Posterior cingulate gyrus (tissue), 11 donors: ENCODE measurements around the gene FEM1B.

Source experiments
- DNase-seq, 10 donors: peaks; one replicate each; pipeline versions ENCODE4 v3.0.0 to v3.0.0-alpha.2; 2020 to 2021; ENCODE audit warnings: mixed read lengths in 3 of 10
- intact Hi-C: fragments of 100-400 bp; cut with DNase I; formaldehyde crosslinking; loops from one replicate; pipeline ENCODE4 v1.15.1; 2023

FEM1B gene

DNA sequence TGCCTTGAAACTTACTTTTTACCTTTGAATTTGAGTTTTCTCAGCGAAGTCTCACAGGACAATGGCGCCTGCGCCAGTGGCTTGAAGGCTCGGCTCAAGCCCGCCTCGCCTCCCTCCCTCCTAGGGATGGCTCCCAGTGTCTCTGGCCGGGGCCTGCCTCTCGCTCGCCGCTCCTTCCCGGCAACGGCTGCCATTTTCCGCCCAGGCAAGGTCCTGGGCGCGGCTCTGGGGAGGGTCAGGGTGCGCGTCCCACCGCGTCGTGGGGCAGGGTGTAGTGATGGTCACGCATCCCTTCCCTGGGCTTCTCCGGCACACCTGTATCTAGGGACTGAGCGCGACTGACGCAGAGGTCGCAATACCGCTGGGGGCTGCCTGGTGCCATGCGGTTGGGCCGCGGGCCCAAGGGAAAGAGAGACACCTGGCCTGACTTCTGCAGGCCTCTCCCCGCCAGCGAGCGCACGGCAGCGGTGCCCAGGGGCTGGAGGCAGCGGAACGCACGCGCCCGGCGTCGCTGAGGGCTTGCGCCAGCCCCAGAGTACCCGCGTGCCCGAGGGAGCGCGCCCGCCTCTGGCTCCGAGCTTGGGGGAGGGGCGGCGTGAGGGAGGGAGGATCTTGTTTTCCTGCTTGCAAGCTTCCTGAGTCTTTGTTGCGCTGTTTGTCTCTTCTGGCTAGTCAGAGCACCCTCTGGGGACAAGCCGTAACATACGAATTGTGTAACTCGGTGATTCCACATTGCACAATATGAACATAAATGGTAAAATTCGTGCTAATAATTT is 20.7 kb upstream of the FEM1B start:
- peak; percentile 86 to 98 (median 90) for DNase-seq
- intact Hi-C loops, result loop anchor here (1.0 kb wide), 1 partner anchor 20 kb away; the partner anchor contains the start of gene FEM1B

DNA sequence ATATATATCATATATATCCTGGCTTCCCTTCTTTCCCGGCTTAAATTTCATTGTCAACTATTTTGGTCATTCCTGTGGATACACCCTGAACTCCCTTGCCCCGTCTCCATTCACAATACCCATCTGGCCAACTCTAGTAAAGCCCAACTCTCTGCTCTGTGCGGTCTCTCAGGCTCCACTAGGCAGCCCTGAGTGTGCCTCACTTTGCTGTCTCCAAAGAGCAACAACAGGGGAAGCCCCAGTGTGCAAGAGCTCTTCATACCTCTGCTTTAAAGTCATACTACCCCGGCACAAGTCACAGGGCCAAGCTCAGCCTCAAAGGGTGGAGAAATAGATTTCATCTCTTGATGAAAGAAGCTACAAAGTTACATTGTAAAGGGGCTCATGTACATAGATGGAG is 18.9 kb upstream of the FEM1B start:
- intact Hi-C loops, result no loop called here
- DNase-seq, result no peak

DNA sequence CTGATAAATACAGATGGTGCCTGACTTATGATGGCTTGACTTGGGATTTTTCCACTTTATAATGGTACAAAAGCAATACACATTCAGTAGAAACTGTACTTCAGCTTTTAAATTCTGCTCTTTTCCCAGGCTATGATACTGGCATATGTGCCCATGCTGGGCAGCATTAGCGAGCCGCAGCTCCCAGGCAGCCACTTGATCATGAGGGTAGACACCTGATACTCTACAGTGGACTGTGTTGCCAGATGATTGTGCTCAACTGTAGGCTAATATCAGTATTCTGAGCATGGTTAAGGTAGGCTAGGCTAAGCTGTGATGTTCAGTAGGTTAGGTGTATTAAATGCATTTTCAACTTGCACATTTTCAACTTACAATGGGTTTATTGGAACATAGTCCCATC is 17.7 kb upstream of the FEM1B start:
- intact Hi-C loops, result no loop called here

DNA sequence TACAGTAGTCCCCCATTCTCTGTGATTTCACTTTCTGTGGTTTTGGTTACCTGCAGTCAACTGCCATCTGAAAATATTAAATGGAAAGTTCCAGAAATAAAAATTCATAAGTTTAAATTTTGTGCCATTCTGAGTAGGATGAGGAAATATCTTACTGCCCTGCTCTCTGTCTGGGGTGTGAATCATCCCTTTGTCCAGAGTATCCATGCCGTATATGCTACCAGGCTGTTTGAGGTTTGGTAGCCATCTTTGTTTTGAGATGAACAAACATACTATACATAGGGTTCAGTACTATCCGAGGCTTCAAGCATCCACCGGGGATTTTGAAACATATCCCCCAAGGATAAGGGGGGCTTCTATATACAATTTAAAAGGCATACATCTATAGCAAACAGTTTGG is 16.3 kb upstream of the FEM1B start:
- intact Hi-C loops, result no loop called here
- DNase-seq, result no peak

More for the DNA sequence above, 17.7 kb upstream of the FEM1B start:
- DNase-seq, result no peak

DNA sequence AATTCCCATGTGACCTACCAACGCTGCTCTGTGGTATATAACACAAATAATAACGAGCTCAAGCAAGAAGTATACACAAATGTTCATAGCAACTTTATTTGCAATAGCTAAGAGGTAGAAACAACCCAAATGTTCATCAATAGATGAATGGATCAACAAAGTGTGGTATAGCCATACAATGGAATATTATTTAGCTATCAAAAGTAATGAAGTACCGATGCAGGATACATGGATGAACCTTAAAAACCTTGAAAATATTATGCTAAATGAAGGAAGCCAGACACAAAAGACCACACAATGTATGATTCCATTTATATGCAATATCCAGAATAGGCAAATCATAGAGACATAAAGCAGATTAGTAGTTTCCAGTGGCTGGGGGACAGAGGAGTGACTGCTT is 15.6 kb upstream of the FEM1B start:
- intact Hi-C loops, result no loop called here
- no peak for DNase-seq

DNA sequence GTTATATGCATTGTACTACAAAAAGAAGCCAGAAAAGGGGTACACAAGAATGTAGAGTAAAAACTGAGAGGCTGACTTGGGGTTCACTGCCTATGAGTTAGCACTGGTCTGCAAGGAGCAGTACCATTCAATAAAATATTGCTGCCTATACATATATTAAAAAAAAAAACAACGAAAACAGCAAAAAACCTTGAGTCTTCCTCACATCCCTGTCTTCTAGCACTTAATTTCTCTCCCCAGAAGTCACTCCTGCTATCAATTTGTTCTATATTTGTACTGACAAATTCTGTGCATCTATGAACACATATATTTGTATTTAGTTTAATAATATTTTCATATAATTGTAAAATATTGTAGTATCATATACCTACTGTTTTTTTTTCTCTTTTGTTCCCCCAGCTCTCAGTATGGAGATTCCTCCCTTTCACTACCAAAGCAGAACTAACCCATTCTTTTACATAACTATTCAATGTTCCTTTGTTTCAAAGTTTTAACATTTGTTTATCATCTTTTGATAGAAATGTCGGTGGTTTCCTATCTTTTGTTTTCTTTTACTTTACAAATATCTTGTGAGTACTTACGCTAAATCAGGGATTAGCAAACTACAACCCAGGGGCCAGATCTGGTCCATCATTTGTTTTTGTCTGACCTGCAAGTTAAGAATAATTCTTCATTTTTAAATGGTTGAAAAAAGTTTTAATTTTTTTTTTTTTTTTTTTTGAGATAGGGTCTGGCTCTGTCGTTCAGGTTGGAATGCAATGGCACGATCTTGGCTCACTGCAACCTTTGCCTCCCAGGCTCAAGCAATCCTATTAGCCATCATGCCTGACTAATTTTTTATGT is 14.8 kb upstream of the FEM1B start:
- intact Hi-C loops, result no loop called here
- DNase-seq, result no peak

DNA sequence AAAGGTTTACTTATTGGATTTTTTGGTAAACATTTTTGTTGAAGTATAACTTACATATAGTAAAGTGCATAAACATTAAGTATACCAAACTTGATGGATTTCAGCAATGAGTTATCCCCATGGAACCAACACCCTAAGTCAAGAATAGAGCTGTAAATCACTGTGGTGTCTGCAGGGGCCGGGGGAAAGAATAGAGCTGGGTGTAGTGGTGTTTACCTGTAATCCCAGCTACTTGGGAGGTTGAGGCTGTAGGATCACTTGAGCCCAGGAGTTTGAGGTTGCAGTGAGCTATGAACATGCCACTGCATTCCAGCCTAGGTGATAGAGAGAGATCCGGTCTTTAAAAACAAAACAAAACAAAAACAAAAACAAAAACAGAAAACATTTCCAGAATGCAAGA is 13.3 kb upstream of the FEM1B start:
- intact Hi-C loops, result no loop called here
- DNase-seq, result no peak

DNA sequence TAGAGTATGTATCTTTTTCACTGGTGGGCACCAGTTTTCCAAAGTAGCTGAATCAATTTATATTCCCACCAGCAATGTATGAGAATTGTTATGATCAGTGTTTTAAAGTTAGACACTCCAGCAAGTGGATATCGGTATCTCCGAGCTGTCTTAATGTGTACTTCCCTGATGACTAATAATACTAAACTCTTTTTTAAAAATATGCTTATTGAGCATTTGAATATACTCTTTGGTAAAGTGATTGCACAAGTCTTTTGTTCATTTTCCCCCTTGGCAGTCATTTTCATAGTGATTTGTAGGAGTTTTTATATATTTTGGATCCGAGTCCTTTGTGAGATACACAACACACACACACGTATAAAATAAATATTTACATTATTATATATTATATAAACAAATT is 12.5 kb upstream of the FEM1B start:
- no peak for DNase-seq
- intact Hi-C loops, result no loop called here

DNA sequence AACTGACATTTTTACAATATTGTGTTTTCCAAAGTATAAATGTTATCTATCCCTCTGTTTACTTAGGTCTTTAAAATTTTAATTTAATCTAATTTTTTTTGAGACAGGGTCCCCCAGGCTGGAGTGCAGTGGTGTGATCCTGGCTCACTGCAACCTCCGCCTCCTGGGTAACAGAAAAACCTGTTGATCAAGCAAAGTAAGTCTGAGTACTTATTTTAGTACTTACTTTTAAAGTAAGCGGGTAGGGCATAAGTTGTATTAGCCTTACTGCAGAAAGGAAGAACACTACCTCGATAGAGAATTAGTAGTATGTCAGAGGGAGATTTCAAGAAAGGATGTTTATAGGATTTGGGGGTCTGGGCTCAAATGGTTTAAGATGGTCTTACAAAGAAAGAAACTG is 11.9 kb upstream of the FEM1B start:
- intact Hi-C loops, result no loop called here
- no peak for DNase-seq

DNA sequence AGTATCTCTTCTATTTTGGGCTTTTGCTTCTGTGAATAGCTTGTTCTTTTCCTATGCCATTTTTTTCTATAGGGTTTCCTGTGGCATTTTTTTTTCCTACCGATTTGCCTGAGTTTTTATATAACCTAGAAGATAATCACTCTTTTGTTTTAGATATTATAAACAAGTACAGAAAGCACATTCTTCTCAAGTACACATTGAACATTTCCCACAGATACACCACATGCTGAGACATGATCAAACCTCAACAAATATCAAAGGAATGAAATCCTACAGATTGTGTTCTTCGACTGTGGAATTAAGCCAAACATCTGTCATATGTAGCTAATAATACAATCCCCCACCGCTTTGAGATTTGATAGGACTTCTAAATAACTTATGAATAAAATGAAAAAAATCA is 9.1 kb upstream of the FEM1B start:
- intact Hi-C loops, result no loop called here
- DNase-seq, result no peak

DNA sequence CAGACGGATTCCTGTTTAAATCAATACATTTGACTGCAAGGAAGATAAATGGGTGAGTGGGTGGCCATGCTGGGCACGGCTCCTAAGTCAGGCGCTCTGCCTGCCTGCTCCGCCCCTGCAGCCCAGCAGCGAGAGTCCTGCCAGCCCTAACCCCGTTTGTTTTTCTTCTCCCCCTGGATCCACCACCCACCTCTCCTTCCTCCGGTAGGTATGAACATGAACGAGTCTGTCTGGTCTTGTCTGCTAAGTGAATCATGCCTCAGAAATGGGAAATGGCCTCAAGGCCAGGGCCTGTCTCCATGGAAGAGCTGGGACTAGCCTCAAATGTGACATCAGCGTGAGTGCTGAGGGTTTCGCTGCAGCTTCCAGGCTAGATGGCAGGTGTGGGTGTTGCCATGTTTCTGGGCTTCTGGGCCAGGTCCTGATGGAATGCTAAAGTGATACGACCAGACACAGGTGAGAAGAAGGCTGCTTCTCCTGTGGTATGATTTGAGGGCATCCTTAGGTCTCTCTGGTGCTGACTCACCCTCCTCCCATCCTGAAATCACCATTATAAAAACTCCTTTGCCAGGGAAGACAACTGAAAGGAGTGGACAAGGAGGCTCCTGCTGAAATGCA is 5.6 kb upstream of the FEM1B start:
- peak in 9 of 10 donors; percentile 40 to 93 (median 52) for DNase-seq
- intact Hi-C loops, result no loop called here

DNA sequence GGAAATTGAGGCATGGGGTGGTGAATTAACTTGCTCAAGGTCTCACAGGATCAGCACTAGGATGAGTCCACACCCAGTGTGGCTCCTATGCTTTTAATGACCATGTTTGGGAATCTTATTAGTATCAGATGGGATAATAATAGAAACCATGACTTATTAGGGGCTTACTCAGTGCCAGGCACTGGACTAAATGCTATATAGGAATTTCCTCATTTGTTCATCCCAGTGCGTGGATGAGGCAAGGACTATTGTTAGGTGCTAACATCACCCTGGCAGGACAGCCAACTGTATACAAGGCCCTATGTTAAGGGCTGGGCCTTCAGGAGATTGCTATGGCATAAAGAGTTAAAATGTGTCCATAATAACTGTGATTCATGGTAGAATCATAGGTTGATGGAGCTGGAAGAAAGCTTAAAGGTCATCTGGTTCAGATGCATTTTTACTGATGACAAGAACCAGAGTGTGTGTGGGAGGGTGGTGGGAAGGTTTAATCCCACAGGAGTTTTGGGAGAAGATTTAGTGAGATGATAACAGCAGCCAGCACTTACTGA is 4.7 kb upstream of the FEM1B start:
- intact Hi-C loops, result no loop called here
- no peak for DNase-seq

DNA sequence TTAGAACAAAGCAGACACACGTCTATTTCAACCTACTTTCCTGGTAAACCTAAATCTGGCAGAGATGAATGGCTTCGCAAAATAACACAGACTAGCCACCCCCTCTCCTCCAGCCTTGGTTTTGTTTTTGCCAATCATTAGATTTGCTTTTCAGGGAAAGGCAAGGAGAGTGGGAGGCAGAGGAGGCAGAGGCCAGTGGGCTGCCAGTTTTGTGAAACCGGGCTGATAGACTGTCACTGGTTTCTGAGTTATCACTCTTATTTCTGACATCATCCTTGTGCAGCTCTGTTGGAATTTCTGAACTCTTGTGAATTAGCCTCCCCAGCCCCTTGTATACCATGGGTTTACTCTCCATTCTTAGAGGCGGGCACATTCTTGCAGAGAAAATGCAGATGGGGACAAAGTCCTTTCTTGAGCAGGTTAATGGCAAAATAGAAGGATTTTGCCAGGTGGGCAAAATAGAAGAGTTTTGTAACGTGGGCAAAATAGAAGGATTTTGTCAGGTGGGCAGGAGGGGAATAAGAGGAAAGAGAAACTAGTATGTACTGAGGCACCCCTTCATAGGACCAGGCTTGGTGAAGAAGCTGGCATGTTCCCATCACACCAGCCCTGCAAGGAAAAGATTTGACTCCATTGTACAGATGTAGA is 3.2 kb upstream of the FEM1B start:
- DNase-seq, result no peak

DNA sequence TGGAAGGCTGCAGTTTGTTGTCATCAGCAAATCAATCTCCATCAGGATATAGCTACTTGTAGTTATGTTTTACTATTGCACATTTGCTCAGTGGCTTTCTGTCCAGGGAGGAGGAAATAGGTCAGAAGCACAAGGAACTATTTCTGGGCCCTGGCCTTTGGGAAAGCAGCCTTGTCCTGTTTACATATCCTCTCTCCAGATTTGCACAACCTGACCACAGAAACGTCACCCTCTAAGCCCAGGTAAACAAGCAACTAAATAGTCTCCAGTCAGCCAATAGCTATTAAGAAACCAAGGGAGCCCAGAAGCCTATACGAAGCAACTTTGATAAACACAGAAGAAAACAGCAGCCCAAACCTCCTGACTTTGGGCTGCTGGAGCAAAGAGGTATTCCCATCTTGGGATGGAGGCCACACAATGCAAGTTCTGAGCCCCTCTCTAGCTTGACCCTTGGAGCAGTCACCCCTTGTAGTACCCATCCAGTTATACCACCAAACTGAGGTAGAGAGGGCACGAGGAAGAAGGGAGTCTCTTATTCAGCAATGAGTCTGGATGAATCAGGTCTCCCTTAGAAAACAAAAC is 2.3 kb upstream of the FEM1B start:
- intact Hi-C loops, result no loop called here
- DNase-seq, result no peak

More for the DNA sequence above, 3.2 kb upstream of the FEM1B start:
- intact Hi-C loops, result no loop called here

DNA sequence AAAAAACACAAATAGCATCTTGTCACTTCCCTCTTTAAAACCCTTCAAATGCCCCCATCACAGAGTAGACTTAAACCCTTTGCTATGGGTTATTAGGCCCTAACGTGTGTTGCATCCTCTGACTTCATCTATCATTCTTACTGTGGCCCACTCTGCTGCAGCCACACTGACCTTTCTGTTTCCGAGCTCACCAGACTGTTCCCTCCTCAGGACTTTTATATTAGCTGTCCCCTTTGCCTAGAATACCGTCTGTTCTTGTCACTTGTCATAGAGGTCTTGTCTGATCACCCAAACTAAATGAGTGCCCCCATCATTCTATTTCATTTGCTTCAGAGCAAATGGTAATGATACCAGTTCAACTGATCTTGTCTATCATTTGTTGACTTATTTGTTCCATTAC is 877 bp upstream of the FEM1B start:
- intact Hi-C loops, result loop anchor here (1.0 kb wide), 1 partner anchor 19 kb away; no protein-coding TSS in a partner anchor
- no peak for DNase-seq

DNA sequence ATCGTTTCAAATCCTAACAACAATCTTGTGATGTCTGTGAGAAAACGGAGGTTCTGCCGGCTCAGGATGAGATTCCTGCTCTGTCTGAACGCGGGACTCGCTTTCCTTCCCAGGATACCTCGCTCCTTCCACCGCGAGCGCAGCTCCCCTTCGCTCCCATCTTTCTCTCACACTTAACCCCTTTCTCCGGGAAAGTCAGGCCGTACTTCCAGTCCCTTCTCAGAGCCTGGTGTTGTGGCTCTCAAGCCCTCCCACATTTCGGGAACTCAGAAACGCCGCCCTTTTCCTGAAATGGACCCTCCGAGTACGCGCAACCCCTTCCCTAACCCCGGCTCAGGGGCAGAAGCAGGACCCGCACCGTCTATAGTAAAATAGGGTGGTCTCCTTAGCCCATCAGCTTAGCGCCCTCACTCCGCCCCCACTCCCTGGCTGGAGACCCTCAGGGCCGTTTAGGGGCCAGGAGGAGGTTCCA is 378 bp upstream of the FEM1B start:
- intact Hi-C loops, result loop anchor here (1.0 kb wide), 1 partner anchor 20 kb away; no protein-coding TSS in a partner anchor
- DNase-seq, result peak; percentile 45 to 93 (median 60)

DNA sequence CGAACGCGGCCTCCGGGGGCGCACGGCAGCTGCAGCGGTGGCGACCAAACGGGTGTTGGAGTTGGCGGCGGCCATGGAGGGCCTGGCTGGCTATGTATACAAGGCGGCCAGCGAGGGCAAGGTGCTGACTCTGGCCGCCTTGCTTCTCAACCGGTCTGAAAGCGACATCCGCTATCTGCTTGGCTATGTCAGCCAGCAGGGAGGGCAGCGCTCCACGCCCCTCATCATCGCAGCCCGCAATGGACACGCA is 725 bp downstream of the FEM1B start:
- peak in 3 of 10 donors; percentile 41 to 57 (median 42) for DNase-seq
- intact Hi-C loops, result no loop called here

DNA sequence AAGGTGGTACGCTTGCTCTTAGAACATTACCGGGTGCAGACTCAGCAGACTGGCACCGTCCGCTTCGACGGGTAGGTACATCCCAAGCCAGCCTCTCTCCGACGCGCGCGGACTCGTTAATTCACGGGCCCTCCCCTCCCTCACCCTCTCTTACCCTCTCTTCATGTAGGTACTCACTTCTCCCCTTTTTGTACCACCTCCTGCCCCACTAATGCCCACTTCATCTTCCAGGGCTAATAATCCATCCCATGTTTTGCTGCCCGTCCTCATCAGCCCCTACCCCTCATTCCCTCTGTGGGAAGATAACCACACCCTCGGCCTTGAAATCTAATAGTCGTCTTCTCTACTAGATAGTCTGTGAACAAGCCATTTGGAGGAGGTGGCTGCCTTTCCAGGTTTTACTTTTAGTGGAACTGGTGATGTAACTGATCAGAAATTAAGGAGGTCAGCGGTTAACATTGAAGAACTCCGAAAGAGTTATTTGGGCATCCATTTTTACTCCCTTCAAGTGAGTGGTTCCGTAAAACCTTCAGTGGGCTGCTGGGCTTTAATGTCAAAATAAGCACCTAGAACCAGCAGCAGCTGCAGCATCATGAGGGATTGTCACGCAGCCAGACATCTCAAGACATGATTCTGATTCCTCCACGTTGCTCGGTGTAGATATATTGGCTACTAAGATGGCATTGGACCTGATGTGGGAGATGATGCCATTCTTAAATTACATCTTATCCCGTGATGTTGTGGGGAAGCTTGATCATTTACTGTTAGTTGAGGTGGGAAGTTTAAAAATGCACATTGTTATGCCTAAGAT is 1.3 kb downstream of the FEM1B start:
- DNase-seq, result no peak
- intact Hi-C loops, result no loop called here
